NCI-H1048 (cell line): Measurements from ENCODE around the gene HNRNPF.
"Not testable (repeated sequence)": the region's sequence is repeated elsewhere in the genome, so short reads cannot be mapped to it uniquely, and the experiment has no call there.

Experiments used
- DNase-seq: peaks from one replicate; lab custom pipeline; 2025; lab: John Stamatoyannopoulos, UW

The HNRNPF gene

DNA sequence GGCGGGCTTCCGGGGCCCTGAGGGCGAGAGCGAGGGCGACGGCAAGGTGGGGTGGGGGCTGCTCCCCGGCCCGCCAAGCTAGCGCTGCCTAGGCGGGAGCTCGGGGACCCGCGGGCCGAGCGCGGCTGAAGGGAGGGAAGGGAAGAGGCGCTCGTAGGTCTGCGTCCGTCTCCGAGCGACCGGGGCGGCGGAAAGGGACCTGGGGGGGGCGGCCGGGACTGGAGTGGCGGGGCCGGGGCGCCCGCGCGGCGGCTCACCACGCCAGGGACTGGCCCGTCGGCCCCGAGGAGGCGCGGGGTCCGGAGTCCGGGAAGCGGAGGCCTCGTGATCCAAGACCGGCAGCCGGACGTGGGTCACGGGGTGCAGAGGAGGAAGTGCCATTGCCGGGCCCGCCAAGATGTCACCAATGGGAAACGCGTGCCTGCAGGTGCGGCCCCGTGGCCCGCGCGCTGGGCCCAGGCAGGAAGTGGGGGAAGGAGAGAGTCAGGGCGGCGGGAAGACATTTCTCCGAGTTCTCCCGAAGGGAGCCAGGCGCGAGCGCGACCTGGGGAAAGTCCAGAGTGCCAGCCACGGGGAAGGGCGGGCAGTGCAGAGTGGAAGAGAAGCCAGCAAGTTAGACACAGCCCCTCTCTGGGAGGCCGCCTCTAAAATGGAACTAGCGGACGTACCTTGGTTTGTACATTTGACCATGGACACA, 11.9 kb downstream of the HNRNPF start:
- DNase-seq, result peak; percentile 70

DNA sequence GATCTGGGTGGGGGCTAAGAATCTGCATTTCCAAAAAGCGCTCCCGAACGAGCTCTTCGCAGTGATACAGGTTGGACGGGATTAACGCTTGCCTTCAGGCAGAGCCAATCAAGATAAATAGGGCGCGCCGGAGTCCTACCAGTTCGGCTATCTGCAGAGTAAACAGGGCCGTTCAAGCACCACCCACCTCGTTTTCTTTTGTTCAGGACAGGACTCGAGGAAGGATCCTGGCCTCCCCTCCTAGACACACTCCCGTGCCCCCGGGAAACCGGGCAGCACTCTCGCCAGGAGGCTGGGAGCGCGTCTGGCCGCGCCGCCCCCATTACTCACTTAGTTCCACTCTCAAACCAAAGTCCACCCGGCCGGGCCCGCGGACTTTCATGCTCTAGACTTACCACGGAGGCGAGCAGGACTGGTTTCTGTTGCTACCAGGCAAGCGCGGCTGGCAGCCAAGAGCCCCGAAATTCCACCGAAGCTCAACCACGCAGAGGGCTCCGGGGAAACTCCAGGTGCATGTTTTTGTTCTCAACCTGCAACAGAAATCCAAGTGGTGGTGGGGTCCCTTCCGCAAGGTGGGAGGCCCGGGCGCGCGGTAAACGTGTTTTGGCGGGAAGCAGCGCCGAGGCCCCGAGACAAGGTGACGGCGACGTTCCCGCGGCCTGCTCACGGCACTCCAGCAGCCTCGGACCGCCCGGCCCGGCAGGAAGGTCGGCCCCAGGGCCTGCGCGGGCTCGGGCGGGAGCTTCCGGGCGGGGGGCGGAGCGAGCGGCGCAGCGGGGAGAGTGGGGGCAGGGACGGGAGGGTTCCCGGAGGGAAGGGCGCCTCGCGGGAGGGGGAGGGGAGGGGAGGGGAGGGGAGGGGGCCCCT, 12.7 kb downstream of the HNRNPF start:
- DNase-seq, result peak; percentile 37

DNA sequence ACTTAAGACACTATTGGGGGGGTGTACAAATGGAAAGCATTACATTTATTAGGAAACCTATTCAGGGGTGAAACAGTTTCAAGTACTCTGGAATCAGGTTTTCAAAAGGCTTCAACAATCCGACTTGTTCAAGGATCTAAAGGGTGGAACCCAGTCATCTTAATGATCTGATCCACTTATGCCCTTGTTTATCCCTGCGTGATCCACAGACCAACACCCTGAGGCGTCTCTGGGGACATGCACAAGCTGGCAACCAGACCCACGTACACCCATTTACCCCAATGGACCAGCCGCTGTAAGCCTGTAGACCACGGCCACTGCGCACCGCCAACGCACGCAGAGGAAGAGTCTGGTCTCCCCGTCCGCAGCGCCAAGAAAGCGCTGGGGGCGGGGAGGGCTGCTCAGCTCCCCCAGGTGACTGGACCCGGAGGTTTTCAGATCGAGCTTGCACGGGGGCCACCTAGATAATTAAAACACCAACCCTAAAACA, 13.4 kb downstream of the HNRNPF start:
- DNase-seq, result no peak

DNA sequence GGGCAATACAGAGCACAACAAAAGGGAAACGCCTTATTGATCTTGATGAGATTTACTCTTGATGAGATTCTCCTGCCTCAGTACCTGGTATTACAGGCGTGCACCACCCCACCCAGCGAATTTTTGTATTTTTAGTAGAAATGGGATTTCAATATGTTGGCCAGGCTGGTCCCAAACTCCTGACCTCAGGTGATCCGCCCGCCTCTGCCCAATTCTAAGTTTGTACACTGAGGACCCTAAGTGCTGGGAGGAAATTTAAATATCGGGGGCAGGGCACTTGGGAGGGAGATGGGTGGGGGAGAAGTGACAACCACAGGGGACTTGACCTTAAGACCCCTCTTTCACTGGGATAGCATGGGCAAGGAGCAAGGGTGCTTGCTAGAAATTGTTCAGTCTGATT, 14.1 kb downstream of the HNRNPF start:
- no peak for DNase-seq

DNA sequence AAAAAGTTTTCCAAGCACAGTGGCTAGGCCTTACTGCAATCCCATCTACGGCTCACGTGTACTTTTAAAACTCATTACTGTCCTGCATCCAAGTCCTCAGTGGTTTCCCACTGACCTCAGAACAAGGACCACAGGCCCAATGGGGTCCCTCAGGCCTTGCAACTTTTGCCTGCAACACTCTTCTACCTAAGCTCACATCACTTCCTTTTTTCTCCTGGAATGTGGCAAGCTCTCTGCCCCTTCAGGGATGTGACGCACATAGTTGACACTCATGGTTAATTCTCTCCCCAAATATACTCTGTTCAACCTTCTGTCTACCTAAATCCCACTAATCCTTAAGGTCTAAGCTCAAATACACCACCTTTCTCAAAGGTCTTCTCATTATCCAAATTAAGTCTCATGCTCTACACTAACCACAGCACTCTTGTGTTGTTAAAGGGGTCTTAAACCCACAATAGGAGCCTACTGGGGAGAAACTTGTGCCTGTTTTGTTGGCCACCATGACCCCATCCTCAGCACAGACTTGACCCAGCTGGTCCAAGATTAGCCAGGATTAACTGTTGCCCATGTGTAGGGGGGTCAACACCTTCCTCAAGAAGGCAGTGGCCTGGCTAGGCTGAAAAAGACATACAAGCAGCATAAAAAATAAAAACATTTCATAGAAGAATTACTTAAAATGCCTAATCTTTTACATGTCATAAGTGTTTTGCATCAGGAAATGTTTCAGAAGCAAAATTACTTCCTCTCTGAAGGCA, 15.2 kb downstream of the HNRNPF start:
- no peak for DNase-seq

DNA sequence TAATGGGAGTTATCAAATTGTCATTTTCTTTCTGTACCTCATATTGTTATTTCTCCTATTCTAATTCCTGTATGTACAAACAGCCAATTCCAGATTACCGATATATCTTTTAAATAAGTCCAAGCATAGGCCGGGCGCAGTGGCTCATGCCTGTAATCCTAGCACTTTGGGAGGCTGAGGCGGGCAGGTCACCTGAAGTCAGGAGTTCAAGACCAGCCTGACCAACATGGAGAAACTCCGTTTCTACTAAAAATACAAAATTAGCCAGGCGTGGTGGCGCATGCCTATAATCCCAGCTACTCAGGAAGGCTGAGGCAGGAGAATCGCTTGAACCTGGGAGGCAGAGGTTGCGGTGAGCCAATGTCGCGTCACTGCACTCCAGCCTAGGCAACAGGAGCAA, 15.8 kb downstream of the HNRNPF start:
- DNase-seq, result not testable (repeated sequence)

DNA sequence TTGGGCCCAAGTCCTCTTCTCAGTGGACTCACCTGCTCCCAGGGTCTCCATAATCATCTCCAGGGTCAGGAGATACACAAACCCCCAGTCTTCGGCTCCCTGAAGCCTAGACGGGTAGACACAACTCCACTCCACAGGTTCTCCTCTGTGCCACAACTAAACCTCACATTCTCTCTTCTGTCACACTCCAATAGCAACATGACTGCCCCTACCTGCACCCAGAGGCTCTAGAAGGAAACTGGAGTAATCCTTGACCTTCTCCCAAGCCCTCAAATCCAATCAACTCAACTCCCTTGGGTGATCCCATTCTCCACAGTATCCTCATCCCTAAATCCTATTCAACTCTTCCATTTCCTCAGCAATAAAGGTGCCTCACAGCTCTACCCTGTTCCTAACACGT, 16.2 kb downstream of the HNRNPF start:
- no peak for DNase-seq

DNA sequence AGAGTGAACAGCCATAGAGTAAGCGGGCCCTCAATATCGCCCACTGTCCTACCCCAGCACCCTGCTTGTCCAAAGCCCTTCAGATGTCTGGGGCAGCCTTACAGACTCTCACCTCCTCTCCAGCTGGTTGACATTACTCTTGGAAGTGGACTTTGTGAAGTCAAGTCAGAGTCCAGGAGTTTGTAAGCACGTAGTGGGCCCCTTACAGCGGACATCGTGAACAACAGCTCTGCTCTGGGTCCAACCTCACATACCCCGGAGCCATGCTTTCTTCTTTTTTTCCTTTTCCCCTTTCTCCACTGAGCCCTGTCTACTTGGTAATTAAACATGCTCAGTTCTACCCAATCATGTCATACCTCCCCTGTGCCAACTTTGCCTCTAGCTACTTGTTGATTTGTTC, 17.5 kb downstream of the HNRNPF start:
- DNase-seq, result no peak

DNA sequence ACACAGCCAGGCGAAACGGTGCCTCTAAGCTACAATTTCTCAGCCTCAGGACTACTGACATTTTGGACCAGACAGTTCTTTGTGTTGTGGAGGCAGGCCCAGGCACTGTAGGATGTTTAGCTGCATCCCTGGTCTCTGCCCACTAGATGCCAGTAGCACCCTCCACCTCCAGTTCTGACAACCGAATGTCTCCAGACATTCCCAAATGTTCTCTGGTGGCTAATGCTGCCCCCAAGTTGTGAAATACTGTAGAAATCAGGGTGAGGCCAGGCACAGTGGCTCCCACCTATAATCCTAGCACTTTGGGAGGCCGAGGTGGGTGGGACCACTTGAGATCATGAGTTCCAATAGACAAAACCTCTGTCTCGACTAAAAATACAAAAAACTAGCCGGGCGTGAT, 18.2 kb downstream of the HNRNPF start:
- DNase-seq, result no peak

DNA sequence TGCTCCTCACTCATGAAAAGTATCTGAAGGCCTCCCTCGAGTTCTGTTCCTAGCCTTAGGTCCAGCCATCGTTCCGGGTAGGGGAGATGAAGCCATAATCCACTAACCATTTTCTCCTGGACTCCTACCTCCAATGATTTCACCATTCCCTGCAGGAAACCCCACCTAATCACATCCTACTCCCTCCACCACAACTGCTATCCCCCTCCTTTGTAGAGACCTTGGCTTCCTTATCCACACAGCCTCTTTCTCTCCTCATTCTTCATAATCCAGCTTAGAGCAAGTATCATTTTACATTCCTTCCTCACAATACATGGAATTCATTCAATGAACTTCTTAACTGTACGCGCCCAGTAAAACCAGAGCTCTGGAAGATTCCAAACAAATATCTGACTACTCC, 18.7 kb downstream of the HNRNPF start:
- DNase-seq, result no peak

DNA sequence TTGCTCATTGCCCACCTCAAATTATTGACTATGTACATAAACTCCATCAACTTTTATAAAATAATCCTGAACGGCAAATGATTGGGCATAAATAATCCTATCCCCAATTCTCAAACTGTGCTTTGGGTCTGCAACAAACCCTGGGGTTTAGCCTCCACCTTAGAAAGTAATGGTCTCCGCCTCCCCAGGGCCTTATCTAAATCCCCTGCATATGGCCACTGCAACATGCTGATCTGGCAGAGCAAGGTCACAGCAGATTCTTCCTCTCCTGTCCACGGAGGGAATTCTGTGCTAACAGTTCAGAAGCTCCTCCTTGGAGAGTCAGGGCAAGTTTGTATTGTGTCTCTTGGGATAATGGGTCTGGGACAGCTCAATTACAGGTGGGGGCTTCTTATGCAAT, 19.1 kb downstream of the HNRNPF start:
- no peak for DNase-seq

DNA sequence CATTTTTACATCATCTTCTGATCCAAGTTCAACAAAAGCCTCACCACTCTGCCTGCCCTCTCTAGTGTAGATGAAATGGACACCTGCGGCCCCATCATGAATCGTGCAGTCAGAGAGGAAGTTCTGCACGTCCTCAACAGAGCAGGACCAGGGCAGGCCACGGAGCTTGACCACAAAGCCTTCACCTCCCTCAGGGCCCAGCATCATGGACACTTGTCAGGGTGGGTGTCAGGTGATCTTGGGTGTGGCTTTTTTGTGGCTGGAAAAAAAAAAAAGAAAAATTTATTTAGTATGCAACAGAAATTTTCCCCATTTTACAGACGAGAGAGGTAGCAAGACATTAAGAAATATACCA, 21.3 kb downstream of the HNRNPF start:
- no peak for DNase-seq

DNA sequence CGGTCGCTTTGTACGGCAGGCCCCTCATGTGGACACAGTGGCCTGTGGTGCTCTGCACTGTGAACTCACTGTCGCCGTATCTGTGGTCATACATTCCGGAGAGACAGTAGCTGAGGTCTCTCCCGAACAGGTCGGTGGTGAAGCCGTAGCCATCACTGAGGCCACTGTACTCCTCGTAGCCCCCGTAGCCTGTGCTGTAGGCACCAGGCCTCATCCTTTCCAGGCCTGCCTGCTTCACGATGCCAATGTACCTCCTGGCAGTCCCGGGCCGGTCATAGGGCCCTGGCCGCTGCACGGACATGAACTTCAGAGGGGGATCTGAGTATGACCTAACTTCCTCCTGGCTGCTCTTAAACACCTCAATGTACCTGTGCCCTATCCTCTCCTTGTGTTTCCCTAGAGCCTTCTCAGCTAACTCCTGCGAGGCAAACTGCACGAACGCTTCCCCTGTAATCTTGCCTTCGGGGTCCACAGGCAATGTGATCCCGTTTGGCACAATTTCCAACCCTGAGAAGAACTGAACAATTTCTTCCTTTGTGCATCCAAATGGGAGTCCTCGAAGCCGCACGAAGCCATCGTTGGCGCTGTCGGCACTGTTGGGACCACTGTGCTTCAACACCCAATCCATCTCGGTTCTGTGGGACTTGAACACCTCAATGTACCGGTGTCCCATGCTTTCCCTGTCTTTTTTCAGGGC, 21.9 kb downstream of the HNRNPF start:
- no peak for DNase-seq

DNA sequence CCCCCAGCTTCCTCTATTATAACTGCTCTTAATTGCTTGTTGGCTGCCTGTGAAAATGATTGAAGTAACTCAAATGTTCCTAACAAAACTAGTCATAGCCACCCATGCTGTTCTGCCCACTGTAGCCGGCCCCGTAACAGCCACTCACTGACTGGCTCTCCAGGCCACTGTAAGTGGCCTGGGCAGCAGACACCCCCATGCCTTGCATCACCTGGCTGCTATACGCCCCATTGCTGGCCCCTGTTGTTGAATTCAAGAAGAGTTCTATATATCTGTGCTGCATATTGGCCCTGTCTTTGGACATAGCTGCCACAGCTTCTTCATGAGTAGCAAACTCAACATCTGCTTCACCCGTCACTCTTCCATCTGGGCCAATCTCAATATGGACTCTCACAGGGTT, 22.4 kb downstream of the HNRNPF start:
- no peak for DNase-seq

DNA sequence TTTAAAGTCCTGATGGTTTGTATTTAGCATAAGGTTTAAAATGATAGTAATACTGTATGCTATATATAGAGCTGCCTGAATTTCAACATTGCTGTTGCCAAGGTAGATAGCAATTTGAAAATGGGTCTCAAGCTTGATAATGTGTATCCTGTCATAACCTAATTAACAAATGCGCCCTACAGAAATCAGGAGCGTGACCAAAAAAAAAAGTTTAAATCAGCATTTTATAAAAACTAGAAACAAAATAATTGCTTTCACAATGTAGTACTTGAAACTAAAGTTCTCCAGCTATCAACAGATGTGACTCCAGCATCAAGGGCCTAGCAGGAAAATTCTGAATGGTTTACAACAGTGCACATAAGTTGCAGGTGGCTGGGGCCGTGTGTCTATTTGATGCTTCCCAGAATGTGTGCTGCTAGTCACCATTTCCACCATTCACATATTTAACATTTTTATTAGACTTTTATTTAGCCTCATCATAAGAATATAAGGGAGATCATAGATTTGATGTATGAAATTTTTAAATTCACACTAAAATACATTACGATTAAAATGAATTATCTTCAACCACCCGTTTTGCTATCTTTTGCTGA, 23.5 kb downstream of the HNRNPF start:
- DNase-seq, result no peak

DNA sequence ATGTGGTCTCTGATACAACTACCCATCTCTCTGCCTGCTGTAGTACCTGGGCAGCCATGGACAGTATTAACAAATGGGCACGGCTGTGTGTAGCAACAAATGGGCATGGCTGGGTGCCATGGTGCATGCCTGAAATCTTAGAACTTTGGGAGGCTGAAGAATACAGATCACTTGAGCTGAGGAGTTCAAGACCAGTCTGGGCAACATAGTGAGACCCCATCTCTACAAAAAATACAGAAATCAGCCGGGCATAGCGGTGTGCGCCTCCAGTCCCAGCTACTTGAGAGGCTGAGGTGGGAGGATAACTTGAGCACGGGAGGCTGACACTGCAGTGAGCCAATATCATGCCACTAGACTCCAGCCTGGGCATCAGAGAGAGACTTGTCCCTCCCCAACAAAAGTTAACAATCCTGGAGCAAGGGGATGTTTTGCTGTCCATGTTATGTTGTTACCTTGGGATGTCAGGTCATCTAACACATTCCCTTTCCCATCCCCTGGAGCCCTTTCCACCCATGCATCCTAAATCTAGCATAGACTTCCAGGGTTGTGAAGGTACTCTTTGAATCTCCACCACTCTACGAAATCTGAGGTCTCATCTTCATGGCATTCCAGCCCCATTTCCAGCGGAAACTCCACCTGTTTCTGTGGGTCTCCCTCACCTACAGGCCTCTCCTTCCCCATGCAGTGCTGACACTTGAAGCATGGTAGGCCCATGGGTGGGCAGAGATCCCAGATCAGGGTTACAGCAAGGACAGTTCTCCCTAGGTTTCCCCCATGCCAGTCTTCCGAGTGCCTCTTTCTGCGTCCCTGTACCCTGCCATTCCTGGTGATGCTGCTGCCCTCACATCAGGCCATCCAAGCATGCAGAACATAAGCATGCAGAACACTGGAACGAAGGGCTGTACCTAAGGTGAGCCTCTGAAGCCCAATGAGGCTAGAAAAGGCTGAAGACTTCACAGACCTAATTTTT, 24.4 kb downstream of the HNRNPF start:
- DNase-seq, result no peak

DNA sequence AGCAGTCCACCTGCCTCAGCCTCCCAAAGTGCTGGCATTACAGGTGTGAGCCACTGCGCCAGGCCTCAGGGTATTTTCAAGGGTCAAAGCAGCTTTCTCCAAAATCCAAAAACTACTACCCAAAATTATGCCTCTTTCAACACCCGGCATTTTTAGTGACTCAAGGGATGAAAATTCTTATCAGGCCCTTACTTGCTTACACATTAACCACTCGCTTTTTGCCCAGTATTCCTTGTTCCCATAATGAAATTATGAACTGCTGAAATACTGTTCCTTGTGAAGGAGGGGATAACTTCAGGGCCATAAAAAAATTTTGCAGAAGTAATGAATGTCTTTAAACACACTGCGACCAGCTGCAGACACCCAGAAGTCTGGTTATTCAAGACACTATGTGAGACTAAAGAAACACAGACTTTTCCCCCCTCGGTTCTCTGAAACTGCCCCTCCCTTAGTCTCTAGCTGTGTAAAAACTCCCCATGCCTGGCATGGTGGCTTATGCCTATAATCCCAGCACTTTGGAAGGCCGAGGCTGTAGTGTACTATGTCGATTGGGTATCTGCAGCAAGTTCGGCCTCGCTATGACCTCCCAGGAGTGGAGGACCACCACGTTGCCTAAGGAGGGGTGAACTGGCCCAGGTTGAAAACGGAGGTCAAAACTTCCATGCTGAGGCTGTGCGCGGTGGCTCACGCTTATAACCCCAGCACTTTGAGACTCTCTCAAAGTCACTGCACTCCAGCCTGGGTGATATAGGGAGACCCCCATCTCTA, 25.6 kb downstream of the HNRNPF start:
- DNase-seq, result no peak

DNA sequence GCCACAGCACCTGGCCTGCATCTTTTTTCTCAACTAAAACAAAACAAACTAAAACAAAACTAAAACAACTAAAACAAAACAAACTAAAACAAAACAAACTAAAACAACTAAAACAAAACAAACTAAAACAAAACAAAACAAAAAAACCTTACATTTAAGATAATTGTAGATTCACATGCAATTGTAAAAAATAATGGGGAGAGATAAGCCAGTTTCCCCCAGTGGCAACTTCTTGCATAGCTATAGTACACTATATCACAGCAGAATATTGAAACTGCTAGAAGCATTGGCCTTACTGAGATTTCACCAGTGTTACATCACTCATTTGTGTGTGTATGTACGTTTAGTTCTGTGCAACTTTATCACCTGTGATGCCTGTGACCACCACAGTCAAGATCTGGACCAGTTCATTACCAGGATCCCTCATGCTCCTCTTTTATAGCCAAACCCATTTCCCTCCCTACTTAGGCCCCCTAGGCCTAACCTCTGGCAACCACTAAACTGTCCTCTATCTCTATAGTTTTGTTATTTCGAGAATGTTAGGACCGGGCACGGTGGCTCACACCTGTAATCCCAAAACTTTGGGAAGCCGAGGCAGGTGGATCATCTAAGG, 28.3 kb downstream of the HNRNPF start:
- no peak for DNase-seq

DNA sequence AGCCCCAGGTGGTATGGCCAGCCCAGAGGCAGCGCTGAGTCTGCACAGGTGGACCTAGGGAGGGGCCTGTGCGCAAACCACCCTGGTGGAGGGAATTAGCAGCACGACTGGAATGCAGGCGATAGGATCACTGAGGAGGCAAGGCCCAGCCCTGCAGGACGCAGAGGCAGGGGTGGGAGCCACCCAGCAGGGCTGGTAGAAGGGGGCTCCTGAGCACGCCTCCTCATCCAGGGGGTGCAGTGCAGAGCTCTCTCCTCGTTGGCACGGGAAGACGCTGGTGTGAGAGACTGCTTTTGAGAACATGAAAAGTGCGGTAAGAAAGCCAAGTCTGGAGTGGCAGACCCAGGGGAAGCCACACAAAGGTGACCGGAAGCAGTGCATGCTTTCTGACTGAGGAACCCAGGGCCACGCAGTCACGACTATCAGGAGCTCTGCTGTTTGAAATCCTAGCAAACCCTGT, 31.5 kb downstream of the HNRNPF start:
- no peak for DNase-seq
